RWPE2 (cell line): ENCODE results near the gene NECTIN4.
A peak's percentile ranks its signal among the peaks of the same experiment; 100 is the strongest.

Experiments
- ATAC-seq: fragments of 200-7000 bp; cut with Tn5 transposase; 3 replicates; pipeline ENCODE4 v1.9.1; 2021; ENCODE audit warnings: low read depth
- DNase-seq: peaks from one replicate; pipeline ENCODE4 v3.0.0-alpha.2; 2020; ENCODE audit warnings: low spot score
- H3K27ac ChIP-seq: fragments of 450-650 bp; 2 replicates; pipeline ENCODE4 v1.5.1; 2017; ENCODE audit warnings: mild to moderate bottlenecking; ENCODE audit not compliant: poor library complexity, severe bottlenecking
- H3K27me3 ChIP-seq: fragments of 250-450 bp; sonication (Bioruptor Pico); 2 replicates; pipeline ENCODE4 v1.5.1; 2021; ENCODE audit warnings: mild to moderate bottlenecking, moderate library complexity; ENCODE audit not compliant: insufficient read depth, poor library complexity, severe bottlenecking
- H3K36me3 ChIP-seq: fragments of 250-450 bp; sonication (Bioruptor Pico); 2 replicates; pipeline ENCODE4 v1.5.1; 2020; ENCODE audit warnings: low read depth, mild to moderate bottlenecking, moderate library complexity
- H3K4me1 ChIP-seq: fragments of 250-450 bp; sonication (Bioruptor Pico); 2 replicates; pipeline ENCODE4 v1.5.1; 2021; ENCODE audit warnings: mild to moderate bottlenecking, moderate library complexity; ENCODE audit not compliant: insufficient read depth, poor library complexity, severe bottlenecking
- H3K4me3 ChIP-seq: fragments of 250-450 bp; sonication (Bioruptor Pico); 2 replicates; pipeline ENCODE4 v1.5.1; 2021; ENCODE audit warnings: mild to moderate bottlenecking, moderate library complexity; ENCODE audit not compliant: severe bottlenecking
- H3K9me3 ChIP-seq: fragments of 250-450 bp; sonication (Bioruptor Pico); 2 replicates; pipeline ENCODE4 v1.5.1; 2021; ENCODE audit warnings: mild to moderate bottlenecking, moderate library complexity; ENCODE audit not compliant: severe bottlenecking
- CTCF ChIP-seq: fragments of 450-650 bp; IDR thresholded peaks from one replicate; pipeline ENCODE4 v1.5.1; 2017; ENCODE audit warnings: mild to moderate bottlenecking, moderate library complexity; ENCODE audit not compliant: poor library complexity, severe bottlenecking

Gene NECTIN4

GRCh38 chr1:161099090-161099802 lies 9.9 kb upstream of the NECTIN4 start:
- H3K9me3 ChIP-seq = no peaks in the 10 kb centered on the region
- no peak overlapping the region for H3K27ac ChIP-seq
- ATAC-seq (peak; percentile 6; the same call in 2 of the 3 replicates), DNase-seq (no peak)
- peak overlapping the region; percentile 53 for H3K4me3 ChIP-seq
- no peaks in the 10 kb centered on the region for H3K4me1 ChIP-seq
- H3K36me3 ChIP-seq = peaks cover 26% of the 10 kb centered on the region
- no peaks in the 10 kb centered on the region for H3K27me3 ChIP-seq
- no peak for TF ChIP-seq CTCF

GRCh38 chr1:161098210-161099068 lies 9.1 kb upstream of the NECTIN4 start, which contains the start of gene KLHDC9:
TSS of gene KLHDC9 (plus strand) at chr1:161098361. CDS start at chr1:161098536, 175 bp downstream.
- peak within 1 kb of the TSS; percentile 31 for H3K27ac ChIP-seq

GRCh38 chr1:161096530-161096929 lies 7.2 kb upstream of the NECTIN4 start:
- Histone ChIP-seq H3K4me1 (peaks cover 12% of the 10 kb centered on the region), H3K27ac (no peak overlapping the region), H3K9me3 (no peaks in the 10 kb centered on the region), H3K36me3 (peaks cover 16% of the 10 kb centered on the region), H3K27me3 (no peaks in the 10 kb centered on the region), H3K4me3 (no peak overlapping the region)
- DNase-seq (no peak), ATAC-seq (no peak)
- no peak for TF ChIP-seq CTCF

More at GRCh38 chr1:161098210-161099068, 9.1 kb upstream of the NECTIN4 start, which contains the start of gene KLHDC9:
- peak; percentile 8 for TF ChIP-seq CTCF
- H3K9me3 ChIP-seq = no peaks in the 10 kb centered on the region
- ATAC-seq (peak; percentile 83), DNase-seq (peak; percentile 87)
- peaks cover 26% of the 10 kb centered on the region for H3K36me3 ChIP-seq
- no peaks in the 10 kb centered on the region for H3K27me3 ChIP-seq
- H3K4me1 ChIP-seq = no peaks in the 10 kb centered on the region
- H3K4me3 ChIP-seq = peak within 1 kb of the TSS; percentile 53

GRCh38 chr1:161096015-161096414 lies 6.7 kb upstream of the NECTIN4 start:
- no peak for TF ChIP-seq CTCF
- H3K27me3 ChIP-seq = no peaks in the 10 kb centered on the region
- H3K9me3 ChIP-seq = no peaks in the 10 kb centered on the region
- DNase-seq (no peak), ATAC-seq (no peak)
- no peak overlapping the region for H3K4me3 ChIP-seq
- no peak overlapping the region for H3K27ac ChIP-seq
- peaks cover 11% of the 10 kb centered on the region for H3K36me3 ChIP-seq
- peaks cover 12% of the 10 kb centered on the region for H3K4me1 ChIP-seq
